Stimulated activated CD4-positive, alpha-beta T cell treated with anti-CD3 and anti-CD28 coated beads, Interleukin-12 subunit alpha, Interleukin-12 subunit beta, amount 100 ng/mL, for 4 hours (primary cell): ENCODE measurements around the gene HSCB.
"Not testable (repeated sequence)": the region's sequence is repeated elsewhere in the genome, so short reads cannot be mapped to it uniquely, and the experiment has no call there.

Experiments used
- DNase-seq: peaks from one replicate; pipeline ENCODE4 v3.0.0-alpha.2; 2020

The HSCB gene

GRCh38 chr22:28741785-28742561 is at the start of gene HSCB, which contains the start of gene CHEK2:
TSS of gene HSCB (plus strand) at chr22:28742039. CDS start at chr22:28742096, 57 bp downstream.
TSS of gene CHEK2 (minus strand) at chr22:28741820. CDS start at chr22:28734721, 7,099 bp downstream.
- DNase-seq = peak; percentile 94

GRCh38 chr22:28693041-28693760 is 48.6 kb upstream of the HSCB start:
- DNase-seq = not testable (repeated sequence)

GRCh38 chr22:28702891-28703290 is 38.9 kb upstream of the HSCB start:
- no peak for DNase-seq

GRCh38 chr22:28703436-28703835 is 38.4 kb upstream of the HSCB start:
- no peak for DNase-seq

GRCh38 chr22:28706845-28707244 is 35.0 kb upstream of the HSCB start:
- DNase-seq = no peak

GRCh38 chr22:28710107-28710506 is 31.7 kb upstream of the HSCB start:
- DNase-seq = no peak

- no peak for DNase-seq
Measured at GRCh38 chr22:28710576-28711191, 31.2 kb upstream of the HSCB start.

GRCh38 chr22:28711341-28711740 is 30.5 kb upstream of the HSCB start:
- no peak for DNase-seq

- DNase-seq = no peak
Measured at GRCh38 chr22:28711820-28712777, 29.7 kb upstream of the HSCB start.

- DNase-seq = no peak
Measured at GRCh38 chr22:28714043-28714628, 27.7 kb upstream of the HSCB start.

- no peak for DNase-seq
Measured at GRCh38 chr22:28715611-28716010, 26.2 kb upstream of the HSCB start.

- no peak for DNase-seq
Measured at GRCh38 chr22:28716686-28717085, 25.2 kb upstream of the HSCB start.

- no peak for DNase-seq
Measured at GRCh38 chr22:28718044-28718443, 23.8 kb upstream of the HSCB start.

- no peak for DNase-seq
Measured at GRCh38 chr22:28728002-28728401, 13.8 kb upstream of the HSCB start.

GRCh38 chr22:28728621-28729313 is 13.1 kb upstream of the HSCB start:
- no peak for DNase-seq

- DNase-seq = no peak
Measured at GRCh38 chr22:28730179-28730578, 11.7 kb upstream of the HSCB start.

GRCh38 chr22:28734393-28734792 is 7.4 kb upstream of the HSCB start:
- no peak for DNase-seq

- DNase-seq = no peak
Measured at GRCh38 chr22:28736301-28737155, 5.3 kb upstream of the HSCB start.

GRCh38 chr22:28737701-28738100 is 4.1 kb upstream of the HSCB start:
- no peak for DNase-seq

- not testable (repeated sequence) for DNase-seq
Measured at GRCh38 chr22:28738876-28739275, 3.0 kb upstream of the HSCB start.
